NCI-H524 (cell line): ENCODE results near the gene PEBP1.

ENCODE experiments used
- DNase-seq, 2 experiments: peaks; one replicate each; lab custom pipeline; 2025; lab: John Stamatoyannopoulos, UW

The PEBP1 gene

DNA sequence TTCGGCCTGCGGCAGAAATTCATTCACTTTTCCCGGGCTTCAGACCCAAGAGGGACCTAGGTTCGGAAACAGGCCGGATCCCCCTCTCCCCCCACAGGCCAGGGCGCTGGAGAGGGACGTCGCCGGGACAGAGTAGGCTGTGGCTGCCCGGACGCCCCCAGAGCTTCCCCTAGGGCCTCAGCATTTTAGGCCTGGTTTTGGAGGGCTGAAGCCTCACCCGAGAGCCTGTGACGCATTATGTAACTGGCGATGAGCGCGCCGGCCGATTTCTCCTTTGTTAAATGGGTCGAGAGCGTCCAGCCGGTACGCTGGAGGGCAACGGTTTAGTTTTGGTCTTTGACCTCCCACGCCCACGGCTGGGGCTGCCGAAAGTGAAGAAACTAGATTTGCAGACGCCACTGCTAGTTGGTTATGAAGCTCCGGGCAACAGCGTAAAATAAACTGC is 657 bp downstream of the PEBP1 start:
- peak in 1 of 2 experiments; percentile 13 for DNase-seq

DNA sequence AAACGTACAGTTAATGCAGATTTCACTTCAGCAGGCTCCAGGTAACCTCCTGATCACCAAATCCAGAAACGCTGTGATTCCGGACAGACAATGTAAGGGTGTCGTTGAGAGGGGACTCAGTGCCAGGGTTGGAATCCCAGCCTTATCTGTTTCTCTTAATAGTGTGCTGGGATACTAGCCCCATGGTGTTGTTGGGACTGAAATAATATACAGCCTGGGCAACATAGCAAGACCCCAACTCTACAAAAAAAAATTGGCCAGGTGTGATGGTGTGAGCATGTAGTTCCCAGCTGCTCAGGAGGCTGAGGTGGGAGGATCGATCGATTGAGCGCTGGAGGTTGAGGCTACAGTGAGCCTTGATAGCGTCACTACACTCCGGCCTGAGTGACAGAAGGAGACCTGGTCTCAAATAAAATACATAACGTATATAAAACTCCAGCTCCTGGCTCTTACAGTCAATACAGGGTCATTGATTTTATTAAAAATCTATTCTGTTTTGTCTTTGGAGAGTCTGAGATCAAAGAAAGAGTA is 1.3 kb downstream of the PEBP1 start:
- no peak for DNase-seq

DNA sequence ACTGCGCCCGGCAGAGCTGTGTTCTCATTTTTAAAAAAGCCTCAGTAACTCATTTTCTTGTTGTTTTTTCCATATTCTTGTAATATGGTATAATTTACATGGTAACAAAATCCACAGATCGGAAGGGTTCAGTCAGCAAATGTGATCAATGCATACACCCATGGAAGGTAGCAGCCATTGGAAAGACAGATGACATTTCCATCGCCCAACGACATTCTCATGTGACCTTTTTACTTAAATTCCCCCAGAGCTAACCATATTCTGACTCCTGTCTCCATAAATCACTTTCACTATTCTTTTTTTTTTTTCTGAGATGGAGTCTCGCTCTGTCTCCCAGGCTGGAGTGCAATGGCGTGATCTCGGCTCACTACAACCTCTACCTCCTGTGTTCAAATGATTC is 4.9 kb downstream of the PEBP1 start:
- no peak for DNase-seq

DNA sequence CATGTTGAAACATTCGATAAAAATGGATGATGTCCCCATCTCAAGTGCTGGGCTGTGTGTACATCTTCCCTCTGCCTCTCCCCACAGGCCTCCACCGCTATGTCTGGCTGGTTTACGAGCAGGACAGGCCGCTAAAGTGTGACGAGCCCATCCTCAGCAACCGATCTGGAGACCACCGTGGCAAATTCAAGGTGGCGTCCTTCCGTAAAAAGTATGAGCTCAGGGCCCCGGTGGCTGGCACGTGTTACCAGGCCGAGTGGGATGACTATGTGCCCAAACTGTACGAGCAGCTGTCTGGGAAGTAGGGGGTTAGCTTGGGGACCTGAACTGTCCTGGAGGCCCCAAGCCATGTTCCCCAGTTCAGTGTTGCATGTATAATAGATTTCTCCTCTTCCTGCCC is 8.6 kb downstream of the PEBP1 start:
- DNase-seq = no peak

DNA sequence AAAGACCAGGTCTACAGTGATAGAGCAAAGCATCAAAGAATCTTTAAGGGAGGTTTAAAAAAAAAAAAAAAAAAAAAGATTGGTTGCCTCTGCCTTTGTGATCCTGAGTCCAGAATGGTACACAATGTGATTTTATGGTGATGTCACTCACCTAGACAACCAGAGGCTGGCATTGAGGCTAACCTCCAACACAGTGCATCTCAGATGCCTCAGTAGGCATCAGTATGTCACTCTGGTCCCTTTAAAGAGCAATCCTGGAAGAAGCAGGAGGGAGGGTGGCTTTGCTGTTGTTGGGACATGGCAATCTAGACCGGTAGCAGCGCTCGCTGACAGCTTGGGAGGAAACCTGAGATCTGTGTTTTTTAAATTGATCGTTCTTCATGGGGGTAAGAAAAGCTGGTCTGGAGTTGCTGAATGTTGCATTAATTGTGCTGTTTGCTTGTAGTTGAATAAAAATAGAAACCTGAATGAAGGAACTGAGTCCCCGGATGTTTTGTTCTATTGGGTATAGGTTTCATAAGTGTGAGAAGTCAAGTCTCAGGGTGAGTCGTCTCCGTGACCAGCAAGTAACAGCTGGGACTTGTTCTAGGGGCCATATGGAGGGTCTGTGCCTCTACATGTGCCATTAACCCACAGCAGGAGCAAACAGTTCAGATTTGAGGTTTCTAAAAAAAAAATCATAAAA is 9.3 kb downstream of the PEBP1 start:
- peak in 1 of 2 experiments; percentile 54 for DNase-seq

DNA sequence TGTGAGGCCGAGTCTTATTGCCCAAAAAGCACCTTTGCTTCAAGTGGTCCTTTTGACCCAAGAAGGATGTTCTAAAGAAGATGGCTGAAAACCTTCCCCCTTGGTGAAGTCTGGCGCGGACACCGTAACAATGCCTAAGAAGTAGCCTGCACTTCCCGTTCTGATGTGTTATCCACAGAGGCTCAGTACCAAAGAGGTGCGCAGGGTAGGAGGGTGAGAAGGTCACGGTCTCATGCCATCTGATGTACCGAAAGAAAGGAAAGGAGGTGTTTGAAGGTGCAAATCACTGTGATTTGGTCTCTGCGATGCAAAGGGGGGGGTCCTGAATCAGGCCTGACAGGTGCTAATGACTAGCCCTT is 9.9 kb downstream of the PEBP1 start:
- no peak for DNase-seq

DNA sequence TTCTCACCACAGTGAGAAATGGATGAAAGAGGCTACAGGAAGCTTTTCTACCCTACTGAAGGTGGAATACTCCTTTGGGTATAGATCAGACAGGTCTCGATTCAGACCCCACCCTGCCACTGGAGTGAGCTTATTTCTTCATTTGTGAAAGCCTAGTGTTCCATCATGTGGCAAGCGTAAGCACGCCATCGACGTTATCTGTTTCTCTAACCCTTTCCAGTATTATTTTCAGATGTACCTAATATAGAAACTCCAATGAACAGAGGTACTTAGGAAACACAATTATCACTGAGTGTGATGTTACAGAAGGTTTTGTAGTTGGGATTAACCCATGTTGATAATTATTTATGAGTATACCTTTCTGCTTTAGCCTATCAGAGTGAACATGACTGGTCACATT is 12.4 kb downstream of the PEBP1 start:
- no peak for DNase-seq

DNA sequence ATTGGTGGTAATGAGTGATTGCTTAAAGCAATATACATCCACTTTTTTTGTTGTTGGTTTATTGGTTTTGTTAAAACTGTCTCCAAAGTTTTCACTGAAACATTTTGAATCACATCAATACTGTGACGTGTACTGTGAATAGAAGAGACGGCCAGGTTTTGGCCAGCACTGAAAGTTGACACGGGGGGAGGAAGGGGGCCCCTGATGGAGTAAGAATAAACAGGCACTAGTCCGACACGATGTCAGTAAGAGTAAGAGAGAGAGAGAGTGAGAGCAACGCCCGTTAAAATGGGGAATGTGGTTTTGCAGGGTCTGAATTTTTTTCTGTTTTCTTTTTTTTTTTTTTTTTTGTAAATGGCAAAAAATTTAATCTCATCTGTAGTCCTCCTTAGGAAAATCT is 14.7 kb downstream of the PEBP1 start:
- DNase-seq = no peak

DNA sequence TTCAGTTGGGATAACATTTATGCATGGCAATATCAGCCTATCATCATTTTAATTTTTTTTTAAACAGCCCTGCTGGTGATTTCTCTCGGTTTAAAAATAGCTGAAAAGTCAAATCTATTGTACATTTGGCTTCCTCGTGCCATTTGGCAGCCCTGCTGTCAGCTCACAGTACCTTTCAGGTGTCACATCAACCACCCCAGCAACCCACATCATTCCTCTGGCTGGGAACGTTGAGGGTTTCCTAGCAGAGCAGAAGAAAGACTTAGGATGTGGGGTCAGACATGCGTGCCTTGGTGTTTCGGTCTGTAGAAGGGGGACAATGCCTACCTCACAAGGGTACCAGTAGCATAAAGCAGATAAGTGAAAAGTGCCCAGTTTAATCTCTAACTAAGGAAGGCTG is 15.8 kb downstream of the PEBP1 start:
- DNase-seq = no peak

DNA sequence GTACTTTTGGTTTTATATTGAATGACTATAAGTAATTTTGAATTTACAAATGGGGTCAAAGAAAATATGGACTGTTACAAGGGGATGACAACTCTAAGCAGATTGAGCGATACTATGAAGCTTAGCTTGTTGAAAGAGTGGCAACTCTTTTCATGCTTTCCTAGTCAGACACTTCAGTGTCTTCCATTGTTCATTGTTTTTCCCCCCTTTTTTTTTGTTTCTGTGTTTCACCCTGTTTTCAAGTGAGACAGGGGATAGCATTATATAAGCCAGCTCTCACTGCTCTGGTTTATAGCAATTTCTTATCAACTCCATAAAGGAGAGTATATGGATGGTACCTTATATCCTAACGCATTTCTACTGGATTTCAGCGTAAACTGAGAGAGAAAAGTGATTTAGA is 24.6 kb downstream of the PEBP1 start:
- DNase-seq = no peak

DNA sequence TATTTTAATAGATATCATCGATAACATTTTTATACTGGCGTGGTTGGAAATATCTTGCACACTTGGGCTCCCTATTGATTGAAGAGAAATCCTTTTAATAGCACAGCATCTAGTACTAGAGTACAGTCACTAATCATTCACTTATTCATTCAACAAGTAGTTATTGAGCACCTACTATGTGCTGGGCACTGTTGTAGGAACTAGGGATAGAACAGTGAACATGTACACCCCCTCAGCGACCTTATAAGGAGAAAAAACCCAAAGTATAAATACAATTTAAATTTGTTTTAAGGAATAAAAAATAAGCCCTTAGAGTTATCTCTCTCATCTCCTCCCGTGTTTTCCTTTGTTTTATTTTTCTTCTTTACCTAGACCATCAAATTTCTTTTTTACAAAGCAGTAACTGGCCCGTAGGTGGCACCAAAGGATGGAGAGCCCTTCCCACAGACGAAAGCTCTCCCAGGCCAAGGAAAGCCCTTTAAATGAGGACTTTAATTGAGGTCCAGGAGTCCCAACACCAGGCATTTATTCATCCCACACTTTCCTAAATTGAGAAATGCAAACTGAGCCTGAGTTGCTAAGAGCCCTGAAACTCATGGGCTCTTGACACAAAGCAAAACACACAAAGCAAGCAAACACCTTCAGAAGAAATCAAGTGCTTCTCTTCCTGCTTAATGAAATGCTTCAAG is 29.0 kb downstream of the PEBP1 start:
- DNase-seq = peak in 1 of 2 experiments; percentile 34

DNA sequence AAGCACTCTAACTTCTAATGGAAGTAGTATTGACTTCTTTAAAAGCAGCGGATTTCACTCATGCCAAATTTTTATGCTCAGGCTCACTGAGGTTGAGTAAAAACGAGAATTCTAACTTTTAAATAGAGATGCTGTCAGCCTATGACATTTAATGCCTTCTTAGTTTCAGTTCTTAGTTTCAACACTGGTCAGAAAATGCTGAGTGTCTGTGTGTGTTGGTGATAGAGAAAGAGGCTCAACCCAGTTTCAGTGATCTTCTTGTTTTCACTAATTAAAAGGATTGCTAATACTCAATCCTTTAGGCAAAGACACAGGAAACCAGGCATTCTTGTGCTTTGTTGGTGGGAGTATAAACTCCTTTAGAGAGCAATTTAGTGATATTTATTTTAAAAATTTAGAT is 31.0 kb downstream of the PEBP1 start:
- DNase-seq = no peak

DNA sequence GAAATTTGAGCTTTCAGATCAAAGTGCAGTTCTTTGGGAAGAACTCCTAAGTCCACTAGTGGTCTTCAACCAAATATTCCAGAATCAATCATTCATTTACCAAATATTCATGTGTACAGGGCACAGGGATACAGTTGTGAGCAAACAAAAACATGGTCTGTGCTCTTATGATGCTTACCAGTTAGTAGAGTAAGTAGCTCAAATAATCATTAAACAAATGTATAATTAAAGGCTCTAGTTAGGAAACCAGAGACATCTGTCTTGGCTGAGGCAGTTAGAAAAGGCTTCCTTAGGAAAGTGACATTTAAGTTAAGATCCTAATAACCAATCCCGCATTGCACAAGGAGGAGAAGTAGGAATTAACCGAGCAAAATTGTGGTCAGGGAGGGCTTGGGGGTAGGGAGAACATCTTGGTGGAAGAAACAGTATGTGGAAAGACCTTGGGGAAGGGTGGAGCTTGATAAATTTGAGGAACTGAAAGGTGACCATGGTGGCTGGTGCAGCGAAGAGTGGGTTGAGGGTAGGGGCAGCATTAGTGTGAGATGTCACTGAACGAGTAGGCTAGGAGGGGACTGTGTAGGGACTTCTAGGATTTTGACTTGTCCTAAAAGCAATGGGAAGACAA is 40.0 kb downstream of the PEBP1 start:
- DNase-seq = no peak

DNA sequence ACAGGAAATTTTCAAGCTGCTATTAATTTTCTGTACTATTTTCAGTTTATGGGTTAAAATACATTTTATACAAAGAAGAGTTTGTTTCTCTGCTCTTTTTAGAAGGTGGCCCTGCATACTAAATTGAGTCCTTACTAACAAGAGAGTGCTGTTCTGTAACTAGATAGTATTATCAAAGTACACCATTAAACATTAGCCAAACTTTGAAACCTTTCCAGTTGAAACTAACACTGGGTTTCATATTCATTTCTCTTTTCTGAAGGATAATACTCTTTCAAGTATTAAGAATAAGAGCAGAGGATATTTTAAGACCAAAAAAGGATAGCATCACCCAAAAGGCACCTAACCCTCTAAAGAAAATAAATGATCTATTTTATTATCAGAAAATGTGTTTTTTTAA is 47.2 kb downstream of the PEBP1 start:
- no peak for DNase-seq

DNA sequence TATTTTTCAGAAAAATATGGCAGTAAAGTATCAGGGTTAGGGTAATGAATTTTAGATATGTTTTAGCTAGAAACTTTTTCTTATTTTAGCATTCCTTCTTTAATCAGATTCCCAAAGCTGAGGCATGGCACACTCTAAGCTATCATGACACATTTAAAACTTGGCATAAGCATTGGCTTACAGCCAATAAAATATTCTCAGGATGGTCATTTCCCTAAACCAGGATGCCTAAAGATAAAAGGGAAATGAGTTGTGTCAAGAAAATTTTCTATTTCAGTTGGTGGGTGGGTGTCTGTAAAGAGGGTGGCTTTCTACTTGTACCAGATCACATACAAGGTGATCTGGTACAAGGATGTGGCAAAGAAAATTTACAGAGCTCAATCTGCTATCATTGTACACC is 47.8 kb downstream of the PEBP1 start:
- DNase-seq = no peak

DNA sequence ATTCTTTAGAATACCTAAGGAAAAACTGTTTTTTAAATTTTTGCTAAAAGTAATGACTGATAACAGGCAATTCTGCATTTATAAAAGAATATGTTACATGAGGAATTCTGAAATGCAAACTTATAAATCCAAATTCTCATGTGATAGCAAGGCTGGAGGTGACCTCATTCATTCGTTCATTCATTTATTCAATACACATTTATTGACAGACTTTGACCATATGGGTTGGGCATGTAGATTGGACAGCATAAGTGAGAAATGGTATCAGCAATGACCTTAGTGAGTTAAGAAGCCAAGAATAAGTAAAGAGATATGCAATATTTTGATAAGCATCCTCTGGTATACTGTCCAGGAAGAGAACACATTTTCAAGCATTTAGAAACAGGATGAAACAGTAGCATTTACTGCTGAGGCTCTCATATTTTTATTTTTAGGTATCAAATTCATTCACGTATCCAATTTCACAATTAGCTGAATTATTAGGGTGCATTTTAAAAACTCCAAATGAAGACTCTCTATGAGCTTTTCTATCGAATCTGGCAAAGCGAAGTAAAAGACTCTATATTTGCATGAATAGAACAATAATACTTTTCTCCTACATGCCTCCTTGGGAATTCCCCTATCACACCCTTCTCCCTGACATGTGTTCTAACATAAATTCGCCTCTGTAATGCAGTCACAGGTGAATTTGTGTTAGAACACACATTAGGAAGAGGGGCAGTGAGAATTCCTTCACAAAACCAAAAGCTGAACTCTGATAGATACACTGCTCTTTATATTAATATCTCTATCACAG is 49.9 kb downstream of the PEBP1 start:
- no peak for DNase-seq

DNA sequence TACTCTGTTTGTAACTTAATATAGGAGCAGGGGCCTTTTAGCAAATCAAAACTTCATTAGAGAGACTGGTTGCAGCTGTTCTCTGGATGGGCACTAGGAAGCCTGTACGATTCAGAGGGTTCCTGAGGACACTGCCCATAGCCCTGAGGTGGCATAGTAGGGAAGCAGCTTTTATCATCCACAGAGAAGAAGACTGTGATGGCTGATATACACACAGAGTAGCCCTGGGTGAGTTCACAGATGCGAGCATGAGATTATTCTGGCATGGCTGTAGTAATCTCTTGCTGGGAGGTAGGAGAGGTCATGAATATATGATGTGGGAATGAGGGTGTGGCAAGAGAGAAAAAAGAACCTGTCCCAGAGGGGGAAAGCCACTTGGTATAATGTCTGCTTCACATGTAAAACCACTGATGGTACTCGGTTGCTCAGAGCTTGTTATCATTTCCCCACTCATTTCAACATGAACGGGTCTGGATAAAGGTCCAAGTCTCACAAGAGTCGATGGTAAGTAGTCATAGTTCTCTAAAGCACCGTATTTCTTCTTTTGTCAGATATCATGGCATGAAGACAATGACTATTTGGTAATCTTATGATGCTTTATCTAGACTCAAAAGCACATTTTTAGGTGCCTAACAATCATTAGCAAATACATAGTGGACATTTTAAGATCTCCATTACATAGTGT is 52.0 kb downstream of the PEBP1 start:
- peak in 1 of 2 experiments; percentile 35 for DNase-seq

DNA sequence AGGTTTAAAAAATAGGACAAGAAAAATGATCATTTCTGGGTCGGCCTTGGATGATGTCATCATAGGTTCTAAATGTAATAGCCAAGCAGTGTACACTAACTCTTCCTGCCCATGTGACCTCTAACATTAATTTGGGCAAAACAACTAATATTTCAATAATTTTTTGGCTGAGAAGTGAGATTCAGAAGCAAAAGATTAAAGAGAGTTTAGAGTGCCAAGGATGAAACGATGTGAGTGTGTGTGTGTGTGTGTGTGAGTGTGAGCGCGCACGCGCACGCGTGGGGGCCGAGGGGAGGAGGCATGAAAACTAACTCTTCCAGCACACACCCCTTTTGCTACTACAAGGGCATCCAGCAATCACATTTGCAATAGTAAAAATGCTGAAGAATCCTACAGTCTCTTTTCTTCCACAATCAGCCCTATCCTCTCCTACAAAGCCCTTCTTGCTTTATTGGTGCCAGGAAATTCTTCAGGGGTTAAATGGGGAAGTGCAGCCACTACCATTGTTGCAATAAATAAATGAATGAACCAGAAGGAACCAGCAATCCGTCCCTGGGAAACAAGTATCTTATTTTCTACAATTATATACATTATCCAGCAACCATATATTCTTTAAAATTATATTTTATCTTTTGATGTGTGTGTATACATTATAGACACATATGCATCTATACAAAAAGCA is 52.9 kb downstream of the PEBP1 start:
- peak in 1 of 2 experiments; percentile 19 for DNase-seq

DNA sequence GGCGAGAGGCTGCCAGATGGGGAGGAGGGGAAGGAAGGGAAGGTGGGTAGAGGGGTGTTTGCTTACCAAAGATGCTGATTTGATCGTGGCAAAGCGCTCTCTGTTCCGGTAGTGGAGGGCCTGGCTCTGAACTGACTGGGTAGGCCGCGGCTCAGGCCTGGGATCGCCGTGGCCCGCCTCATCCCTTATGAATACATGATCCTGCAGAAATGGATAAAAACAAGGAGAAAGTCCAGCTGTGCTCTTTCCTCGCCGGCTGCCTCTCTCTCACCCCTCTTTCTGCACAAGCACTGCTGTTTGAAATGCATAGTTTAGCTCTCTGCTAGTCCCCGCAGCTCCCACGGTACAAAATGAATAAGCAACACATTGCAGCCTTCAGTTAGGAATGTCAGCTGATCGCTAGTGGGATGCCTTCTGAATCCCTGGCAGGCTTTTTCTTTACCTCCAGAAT is 53.8 kb downstream of the PEBP1 start:
- DNase-seq = peak; percentile 75 to 88

DNA sequence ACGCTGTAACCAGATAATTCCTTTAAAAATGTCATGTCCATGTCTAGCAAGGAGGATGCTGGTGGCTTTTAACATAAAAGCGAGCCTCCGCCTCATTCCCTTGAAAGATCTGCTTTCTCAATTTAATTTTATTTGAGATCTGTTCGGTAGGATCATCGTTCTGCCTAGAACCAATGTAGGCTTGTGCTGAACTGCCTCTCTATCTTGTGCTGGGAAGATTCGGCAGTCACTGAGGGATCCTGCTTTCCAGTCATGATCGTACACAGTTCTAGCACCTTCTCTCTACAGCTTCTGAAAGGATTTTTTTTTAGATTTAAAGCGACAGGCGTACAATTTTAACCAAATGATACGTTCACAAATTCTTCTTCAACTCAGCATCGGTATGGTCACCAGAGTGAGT is 54.3 kb downstream of the PEBP1 start:
- DNase-seq = peak in 1 of 2 experiments; percentile 36

DNA sequence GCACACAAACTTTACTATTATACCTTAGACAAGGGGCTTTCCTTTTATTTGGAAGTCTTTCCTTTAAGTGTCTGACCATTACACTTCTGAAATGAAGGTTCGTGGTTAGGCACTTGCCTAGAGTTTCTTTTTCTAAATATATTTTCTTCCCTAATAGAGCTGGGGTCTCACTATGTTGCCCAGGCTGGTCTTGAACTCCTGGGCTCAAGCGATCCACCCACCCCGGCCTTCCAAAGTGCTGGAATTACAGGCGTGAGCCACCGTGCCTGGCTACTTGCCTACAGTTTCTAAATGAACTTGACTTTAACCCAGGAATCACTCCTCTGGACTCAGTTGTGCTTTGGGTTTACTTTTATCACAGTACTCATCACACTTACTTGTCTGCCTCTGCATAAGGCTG is 57.6 kb downstream of the PEBP1 start:
- DNase-seq = no peak
